HG03025 (cell line): ENCODE data around the gene FOXRED2.
"Not testable (repeated sequence)": the region's sequence is repeated elsewhere in the genome, so short reads cannot be mapped to it uniquely, and the experiment has no call there.

ENCODE experiments used
- ATAC-seq: cut with Tn5 transposase; IDR thresholded peaks from one replicate; pipeline ENCODE4 v1.9.1; 2021; ENCODE audit warnings: mild to moderate bottlenecking, moderate library complexity; ENCODE audit not compliant: unreplicated experiment, low FRiP score

Gene FOXRED2

DNA sequence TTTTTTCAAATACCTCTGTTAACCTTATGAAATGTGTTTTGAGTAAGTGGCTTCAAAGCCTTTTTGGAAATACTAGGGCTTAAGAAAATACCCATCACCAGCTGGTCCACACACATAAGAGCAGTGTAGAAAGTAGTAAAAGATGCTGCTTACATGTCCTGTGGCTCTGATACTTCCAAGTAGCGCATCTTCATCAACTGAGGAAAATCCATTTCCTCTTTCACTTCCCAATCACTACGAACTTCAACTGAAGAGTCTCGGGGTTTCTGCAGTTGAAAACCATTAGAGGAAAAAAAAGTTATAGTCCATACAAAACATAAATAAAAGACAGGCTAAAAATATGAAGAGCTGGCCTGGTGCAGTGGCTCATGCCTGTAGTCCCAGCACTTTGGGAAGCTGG lies 13.6 kb upstream of the FOXRED2 start:
- ATAC-seq, result no peak

- not testable (repeated sequence) for ATAC-seq
Observed at GRCh38 chr22:36519906-36520305, 13.1 kb upstream of the FOXRED2 start.

GRCh38 chr22:36514766-36515165 lies 7.9 kb upstream of the FOXRED2 start:
- no peak for ATAC-seq

- no peak for ATAC-seq
Observed at GRCh38 chr22:36512991-36513390, 6.2 kb upstream of the FOXRED2 start.

DNA sequence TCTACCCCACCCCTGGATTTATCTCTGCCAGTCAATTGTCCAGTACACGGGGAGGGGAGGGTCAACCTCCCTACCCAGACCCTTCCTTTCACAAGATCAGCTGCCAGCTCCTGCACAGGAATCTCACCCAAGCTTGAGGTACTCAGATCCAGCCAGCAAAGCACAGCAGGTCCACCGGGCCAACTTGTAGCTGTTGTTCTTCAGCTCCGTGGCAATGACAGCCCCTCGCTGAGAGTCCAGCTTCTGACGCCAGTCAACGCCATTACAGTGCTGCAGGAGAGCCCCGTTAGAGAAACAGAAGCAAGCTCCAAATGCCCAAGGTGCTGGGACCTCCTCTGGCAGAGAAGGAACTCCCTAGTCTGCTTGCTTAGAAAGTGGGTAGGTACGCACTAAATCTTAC lies 5.5 kb upstream of the FOXRED2 start:
- no peak for ATAC-seq

- ATAC-seq, result no peak
Observed at GRCh38 chr22:36510966-36511881, 4.4 kb upstream of the FOXRED2 start.

GRCh38 chr22:36510384-36510783 lies 3.5 kb upstream of the FOXRED2 start:
- no peak for ATAC-seq

DNA sequence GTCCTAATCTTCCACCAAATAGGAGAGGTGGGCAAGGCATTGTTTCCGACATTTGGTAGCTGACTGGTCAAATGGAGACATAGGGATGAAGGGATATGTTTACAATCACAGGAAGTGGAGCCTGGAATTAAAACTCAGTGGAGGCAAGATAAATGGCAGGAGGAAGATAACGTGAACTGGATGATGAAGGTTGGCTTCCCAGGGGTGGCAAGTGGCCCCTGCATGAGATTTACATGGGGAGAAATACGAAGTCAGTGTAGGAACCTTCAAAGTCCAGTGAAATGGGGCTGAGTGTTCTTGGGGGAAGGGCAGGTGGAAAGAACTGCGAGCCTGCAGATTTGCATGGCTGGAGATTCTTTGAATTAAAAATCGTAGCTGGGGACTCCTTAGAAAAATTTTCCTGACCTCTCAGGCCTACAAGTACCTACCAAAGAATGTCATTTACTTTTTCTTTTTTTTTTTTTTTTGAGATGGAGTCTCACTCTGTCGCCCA lies 724 bp upstream of the FOXRED2 start:
- no peak for ATAC-seq

- no peak for ATAC-seq
Observed at GRCh38 chr22:36505998-36506635, 723 bp downstream of the FOXRED2 start.

GRCh38 chr22:36497910-36498665 lies 8.8 kb downstream of the FOXRED2 start:
- no peak for ATAC-seq

DNA sequence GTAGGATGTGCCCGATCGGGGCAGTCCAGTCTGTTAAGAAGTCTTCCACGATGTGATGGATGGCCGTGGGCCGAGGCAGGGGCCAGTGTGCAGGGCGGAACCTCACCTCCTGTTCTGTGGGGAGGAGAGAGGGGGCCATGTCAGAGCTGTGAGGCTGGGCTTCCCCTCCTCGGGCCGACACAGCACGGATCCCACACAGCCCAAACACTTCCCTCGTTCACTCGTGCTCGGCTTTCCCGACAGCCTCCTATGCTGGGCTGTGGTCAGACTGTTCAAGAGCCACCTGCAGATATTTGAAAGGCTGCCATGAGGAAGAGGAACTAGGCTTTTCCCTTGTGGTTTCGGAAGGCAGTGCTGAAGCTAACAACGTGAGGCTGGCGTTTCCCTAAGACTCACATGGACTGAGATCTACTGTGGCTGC lies 13.1 kb downstream of the FOXRED2 start:
- ATAC-seq, result no peak

- no peak for ATAC-seq
Observed at GRCh38 chr22:36492109-36492508, 14.7 kb downstream of the FOXRED2 start.

GRCh38 chr22:36491155-36491554 lies 15.7 kb downstream of the FOXRED2 start:
- ATAC-seq, result no peak

GRCh38 chr22:36486619-36487384 lies 20.0 kb downstream of the FOXRED2 start:
- ATAC-seq, result no peak

GRCh38 chr22:36481393-36482168 lies 25.3 kb downstream of the FOXRED2 start, which contains the start of gene TXN2:
TXN2 (minus strand) TSS chr22:36481640; CDS start chr22:36480837, 803 bp downstream.
- ATAC-seq, result peak; percentile 87

GRCh38 chr22:36480941-36481392 lies 25.9 kb downstream of the FOXRED2 start:
- no peak for ATAC-seq

DNA sequence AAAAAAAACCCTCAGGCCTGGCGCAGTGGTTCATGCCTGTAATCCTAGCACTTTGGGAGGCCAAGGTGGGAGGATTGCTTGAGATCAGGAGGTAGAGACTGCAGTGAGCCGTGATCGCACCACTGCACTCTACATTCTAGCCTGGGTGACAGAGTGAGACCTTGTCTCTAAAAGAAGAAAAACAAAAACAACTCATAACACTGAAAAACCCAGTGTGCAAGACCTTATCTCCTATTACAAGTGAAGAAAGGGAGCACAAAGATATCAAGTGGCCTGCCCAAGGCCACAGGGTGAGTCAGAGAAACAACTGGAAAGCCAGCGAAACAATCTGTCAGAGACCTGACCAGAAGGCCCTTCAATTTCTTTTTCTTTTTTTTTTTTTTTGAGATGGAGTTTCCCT lies 27.9 kb downstream of the FOXRED2 start:
- no peak for ATAC-seq

DNA sequence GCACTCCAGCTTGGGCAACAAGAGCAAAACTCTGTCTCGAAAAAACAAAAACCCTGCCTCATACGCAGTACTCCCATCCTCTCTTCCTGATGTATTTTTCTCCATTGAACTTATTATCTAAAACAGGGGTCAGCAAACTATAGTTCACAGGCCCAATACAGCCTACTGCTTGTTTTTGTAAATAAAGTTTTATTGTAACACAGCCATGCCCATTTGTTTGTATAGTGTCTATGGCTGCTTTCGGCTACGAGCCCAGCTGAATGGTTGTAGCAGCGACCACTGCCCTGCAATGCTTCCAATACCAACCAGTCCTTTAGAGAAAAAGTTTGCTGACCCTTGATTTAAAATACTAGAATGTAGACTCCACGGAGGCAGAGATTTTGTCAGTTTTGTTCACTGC lies 31.5 kb downstream of the FOXRED2 start:
- ATAC-seq, result no peak

- no peak for ATAC-seq
Observed at GRCh38 chr22:36472689-36473088, 34.2 kb downstream of the FOXRED2 start.
